ENCODE measurements around the gene COL6A2. TPM values are rescaled to one million over a fixed set of nuclear protein-coding genes. Genes with fewer than 3 reads are reported as not detected.
A peak's percentile ranks its signal among the peaks of the same experiment; 100 is the strongest.

COL6A2 gene
- total RNA-seq, 1 donor from 2014 or later, result 227 TPM

GRCh38 chr21:46051379-46051770 lies 46.5 kb upstream of the COL6A2 start:
- no peak for TF ChIP-seq CTCF (IDR thresholded peaks at IDR 0.05)
- Histone ChIP-seq H3K27me3 (ENCODE audit: low read depth) (peaks cover 13% of the 10 kb centered on the region), H3K36me3 (no peaks in the 10 kb centered on the region), H3K9me3 (no peaks in the 10 kb centered on the region), H3K27ac (no peak overlapping the region), H3K4me1 (peaks cover 25% of the 10 kb centered on the region), H3K4me3 (no peak overlapping the region)
- DNase-seq (no peak), ATAC-seq (no peak)
- intact Hi-C loops (cut with DNase I), result no loop called here

GRCh38 chr21:46051821-46052675 lies 45.9 kb upstream of the COL6A2 start:
- intact Hi-C loops (cut with DNase I), result no loop called here
- peaks cover 19% of the 10 kb centered on the region for H3K27me3 ChIP-seq (ENCODE audit: low read depth)
- TF ChIP-seq CTCF (IDR thresholded peaks at IDR 0.05), result no peak
- H3K9me3 ChIP-seq, result no peaks in the 10 kb centered on the region
- H3K4me3 ChIP-seq, result no peak overlapping the region
- H3K27ac ChIP-seq, result no peak overlapping the region
- H3K36me3 ChIP-seq, result no peaks in the 10 kb centered on the region
- DNase-seq (peak; percentile 41), ATAC-seq (no peak)
- H3K4me1 ChIP-seq, result peaks cover 29% of the 10 kb centered on the region

- intact Hi-C loops (cut with DNase I), result no loop called here
- DNase-seq, result peak; percentile 42
- peaks cover 36% of the 10 kb centered on the region for H3K4me1 ChIP-seq
- ATAC-seq, result no peak
- H3K27me3 ChIP-seq (ENCODE audit: low read depth), result peaks cover 27% of the 10 kb centered on the region
- no peaks in the 10 kb centered on the region for H3K9me3 ChIP-seq
- no peaks in the 10 kb centered on the region for H3K36me3 ChIP-seq
- H3K4me3 ChIP-seq, result no peak overlapping the region
- no peak for TF ChIP-seq CTCF (IDR thresholded peaks at IDR 0.05)
- no peak overlapping the region for H3K27ac ChIP-seq
These were observed 44.9 kb upstream of the COL6A2 start for GRCh38 chr21:46052703-46053651.

- Histone ChIP-seq H3K27ac (no peak overlapping the region), H3K4me3 (no peak overlapping the region), H3K4me1 (peaks cover 33% of the 10 kb centered on the region), H3K27me3 (ENCODE audit: low read depth) (peaks cover 27% of the 10 kb centered on the region), H3K9me3 (no peaks in the 10 kb centered on the region), H3K36me3 (no peaks in the 10 kb centered on the region)
- TF ChIP-seq CTCF (IDR thresholded peaks at IDR 0.05), result no peak
- no peak for ATAC-seq
- intact Hi-C loops (cut with DNase I), result no loop called here
- DNase-seq, result no peak
These were observed 43.9 kb upstream of the COL6A2 start for GRCh38 chr21:46054031-46054430.

GRCh38 chr21:46054451-46054881 lies 43.4 kb upstream of the COL6A2 start:
- intact Hi-C loops (cut with DNase I), result no loop called here

More at GRCh38 chr21:46054451-46054881, 43.4 kb upstream of the COL6A2 start:
- no peaks in the 10 kb centered on the region for H3K9me3 ChIP-seq
- peak; percentile 7 to 11 for ATAC-seq
- no peak for TF ChIP-seq CTCF (IDR thresholded peaks at IDR 0.05)
- H3K4me3 ChIP-seq, result no peak overlapping the region
- no peaks in the 10 kb centered on the region for H3K36me3 ChIP-seq
- H3K4me1 ChIP-seq, result peaks cover 32% of the 10 kb centered on the region
- H3K27ac ChIP-seq, result no peak overlapping the region
- peaks cover 27% of the 10 kb centered on the region for H3K27me3 ChIP-seq (ENCODE audit: low read depth)
- DNase-seq, result peak; percentile 42
